Mesenchymal stem cell (in vitro differentiated cells and primary cell): ENCODE results near the gene PDE6C.

ENCODE experiments used
- DNase-seq: peaks from one replicate; pipeline ENCODE4 v3.0.0-alpha.2; 2013
- H2AFZ ChIP-seq: one replicate; pipeline ENCODE4 v1.6.1; 2013; ENCODE audit warnings: low read depth, mild to moderate bottlenecking, control low read depth, inconsistent platforms, low read length, moderate library complexity
- H2AK5ac ChIP-seq: 2 replicates; pipeline ENCODE4 v1.6.1; 2013; ENCODE audit warnings: low read length, moderate library complexity, mild to moderate bottlenecking, inconsistent platforms; ENCODE audit not compliant: severe bottlenecking
- H2BK120ac ChIP-seq: one replicate; pipeline ENCODE4 v1.6.1; 2013; ENCODE audit warnings: low read depth, mild to moderate bottlenecking, inconsistent platforms, low read length, moderate library complexity
- H2BK12ac ChIP-seq, 2 experiments: one replicate each; pipeline ENCODE4 v1.6.1; 2013; ENCODE audit warnings: inconsistent platforms in 2 of 2, low read length in 2 of 2, mild to moderate bottlenecking in 2 of 2, moderate library complexity in 2 of 2, control low read depth in 1 of 2
- H2BK15ac ChIP-seq: one replicate; pipeline ENCODE4 v1.6.1; 2013; ENCODE audit warnings: mild to moderate bottlenecking, low read depth, inconsistent platforms; ENCODE audit not compliant: poor library complexity, severe bottlenecking
- H2BK5ac ChIP-seq: 2 replicates; pipeline ENCODE4 v1.6.1; 2013; ENCODE audit warnings: low read depth, mild to moderate bottlenecking, low read length, control low read depth, inconsistent platforms; ENCODE audit not compliant: poor library complexity, severe bottlenecking
- H3K14ac ChIP-seq, 2 experiments: one replicate each; pipeline ENCODE4 v1.6.1; 2013; ENCODE audit warnings: inconsistent platforms in 2 of 2, low read length in 2 of 2, control low read depth in 1 of 2, mild to moderate bottlenecking in 1 of 2, moderate library complexity in 1 of 2
- H3K18ac ChIP-seq, 2 experiments: one replicate each; pipeline ENCODE4 v1.6.1; 2013; ENCODE audit warnings: inconsistent platforms in 2 of 2, low read length in 2 of 2, control low read depth in 1 of 2, low read depth in 1 of 2, mild to moderate bottlenecking in 1 of 2
- H3K23ac ChIP-seq, 2 experiments: one replicate each; pipeline ENCODE4 v1.6.1; 2013; ENCODE audit warnings: inconsistent platforms in 2 of 2, low read length in 2 of 2, mild to moderate bottlenecking in 2 of 2, moderate library complexity in 2 of 2, control low read depth in 1 of 2
- H3K27ac ChIP-seq: 2 replicates; pipeline ENCODE4 v1.5.1; 2013; ENCODE audit warnings: mild to moderate bottlenecking, moderate library complexity, low read length, control low read depth, inconsistent platforms; ENCODE audit not compliant: poor library complexity, severe bottlenecking
- H3K27me3 ChIP-seq, 2 experiments: 2 replicates each; pipeline versions ENCODE4 v1.6.1 to v1.7.0; 2013; ENCODE audit warnings: low read length in 2 of 2, mild to moderate bottlenecking in 2 of 2, moderate library complexity in 2 of 2, control low read depth in 1 of 2, inconsistent platforms in 1 of 2; ENCODE audit not compliant: control insufficient read depth in 1 of 2, insufficient read depth in 1 of 2
- H3K36me3 ChIP-seq, 2 experiments: 2 replicates each; pipeline versions ENCODE4 v1.6.1 to v1.7.0; 2013; ENCODE audit warnings: low read length in 2 of 2, control low read depth in 1 of 2, inconsistent platforms in 1 of 2, low read depth in 1 of 2, mild to moderate bottlenecking in 1 of 2; ENCODE audit not compliant: insufficient read depth in 2 of 2, control insufficient read depth in 1 of 2
- H3K4ac ChIP-seq, 2 experiments: one replicate each; pipeline ENCODE4 v1.6.1; 2013; ENCODE audit warnings: inconsistent platforms in 2 of 2, low read length in 2 of 2, mild to moderate bottlenecking in 2 of 2, moderate library complexity in 2 of 2, control low read depth in 1 of 2, low read depth in 1 of 2
- H3K4me1 ChIP-seq: 2 replicates; pipeline ENCODE4 v1.6.1; 2013; ENCODE audit warnings: low read depth, low read length, control low read depth; ENCODE audit not compliant: control insufficient read depth, insufficient read depth
- H3K4me2 ChIP-seq: 2 replicates; pipeline ENCODE4 v1.6.1; 2013; ENCODE audit warnings: low read length, mild to moderate bottlenecking, inconsistent platforms; ENCODE audit not compliant: poor library complexity, severe bottlenecking
- H3K4me3 ChIP-seq, 2 experiments: 2 replicates each; pipeline versions ENCODE4 v1.5.1 to v1.7.0; 2013; ENCODE audit warnings: low read length in 2 of 2, mild to moderate bottlenecking in 2 of 2, control low read depth in 1 of 2, low read depth in 1 of 2; ENCODE audit not compliant: insufficient read depth in 1 of 2
- H3K79me1 ChIP-seq: replicated peaks from 2 replicates; pipeline ENCODE4 v1.6.1; 2013; ENCODE audit warnings: mild to moderate bottlenecking, control low read depth, low read length, inconsistent platforms; ENCODE audit not compliant: poor library complexity, severe bottlenecking
- H3K9ac ChIP-seq: 2 replicates; pipeline ENCODE4 v1.7.0; 2013; ENCODE audit warnings: mild to moderate bottlenecking, low read length, moderate library complexity
- H3K9me3 ChIP-seq: 2 replicates; pipeline ENCODE4 v1.7.0; 2013; ENCODE audit warnings: mild to moderate bottlenecking, low read length; ENCODE audit not compliant: control insufficient read depth
- H4K8ac ChIP-seq: one replicate; pipeline ENCODE4 v1.6.1; 2013; ENCODE audit warnings: inconsistent platforms, mild to moderate bottlenecking, low read length, moderate library complexity
- H4K91ac ChIP-seq: one replicate; pipeline ENCODE4 v1.6.1; 2013; ENCODE audit warnings: mild to moderate bottlenecking, low read length, inconsistent platforms
- WGBS: methylation state at CpG from one replicate; pipeline ENCODE4 v1.1.7; 2013; ENCODE audit warnings: mixed read lengths; 5-methylcytosine and 5-hydroxymethylcytosine counted together

Gene PDE6C

GRCh38 chr10:93579985-93580711, 32.2 kb upstream of the PDE6C start:
- DNase-seq, result no peak
- H2BK15ac ChIP-seq, result no peak overlapping the region
- H2AK5ac ChIP-seq, result no peak overlapping the region
- H3K4ac ChIP-seq, result no peak overlapping the region
- no peak overlapping the region for H3K9ac ChIP-seq
- no peak overlapping the region for H4K8ac ChIP-seq
- peaks cover 20 to 45% of the 10 kb centered on the region in 2 experiments for H3K27me3 ChIP-seq
- no peak overlapping the region for H2BK5ac ChIP-seq
- no peak overlapping the region for H3K23ac ChIP-seq
- H2BK12ac ChIP-seq, result no peak overlapping the region
- peaks cover 10% of the 10 kb centered on the region for H3K9me3 ChIP-seq
- WGBS, result 61% methylated on average over 2 of the region's 3 CpGs
- H4K91ac ChIP-seq, result no peak overlapping the region
- H3K4me1 ChIP-seq, result peaks cover 5% of the 10 kb centered on the region
- H3K4me3 ChIP-seq, result no peak overlapping the region
- no peaks in the 10 kb centered on the region for H3K79me1 ChIP-seq
- no peak overlapping the region for H3K27ac ChIP-seq
- H3K36me3 ChIP-seq, result no peaks in the 10 kb centered on the region
- H2BK120ac ChIP-seq, result no peak overlapping the region
- H3K14ac ChIP-seq, result no peak overlapping the region
- no peak overlapping the region for H3K4me2 ChIP-seq
- no peak overlapping the region for H2AFZ ChIP-seq
- no peak overlapping the region for H3K18ac ChIP-seq

DNA sequence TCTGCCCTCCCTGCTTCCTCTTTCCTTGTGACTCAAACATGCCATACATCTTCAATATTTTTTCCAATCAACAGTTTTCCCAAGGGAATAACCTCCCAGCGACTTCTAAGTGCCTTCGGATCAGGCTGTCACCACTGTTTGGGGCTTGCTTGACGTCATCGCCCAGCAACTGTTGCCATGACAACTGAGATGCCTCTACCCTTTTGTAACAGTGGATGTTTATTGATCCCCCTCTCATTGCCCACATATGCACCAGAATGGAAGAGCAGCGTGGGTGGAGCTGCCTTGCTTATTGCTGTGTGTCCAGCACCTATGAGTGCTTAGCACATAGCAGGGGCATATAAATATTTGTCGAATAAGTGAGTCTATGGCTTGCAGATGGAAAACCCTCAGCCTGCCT, 31.5 kb upstream of the PDE6C start:
- Histone ChIP-seq H3K18ac (no peak overlapping the region), H3K27me3 (peaks cover 20 to 39% of the 10 kb centered on the region in 2 experiments), H3K4me3 (no peak overlapping the region), H3K4me2 (no peak overlapping the region), H4K91ac (no peak overlapping the region), H4K8ac (no peak overlapping the region), H2AFZ (no peak overlapping the region), H3K36me3 (no peaks in the 10 kb centered on the region), H2BK120ac (no peak overlapping the region), H2BK12ac (no peak overlapping the region), H2AK5ac (no peak overlapping the region), H3K14ac (no peak overlapping the region), H3K4ac (no peak overlapping the region), H3K9me3 (peaks cover 7% of the 10 kb centered on the region), H3K27ac (no peak overlapping the region), H2BK15ac (no peak overlapping the region), H3K9ac (no peak overlapping the region), H3K79me1 (no peaks in the 10 kb centered on the region), H3K4me1 (peaks cover 5% of the 10 kb centered on the region), H3K23ac (no peak overlapping the region), H2BK5ac (no peak overlapping the region)
- peak; percentile 67 for DNase-seq
- WGBS, result 60% methylated on average over 6 of the region's 6 CpGs

DNA sequence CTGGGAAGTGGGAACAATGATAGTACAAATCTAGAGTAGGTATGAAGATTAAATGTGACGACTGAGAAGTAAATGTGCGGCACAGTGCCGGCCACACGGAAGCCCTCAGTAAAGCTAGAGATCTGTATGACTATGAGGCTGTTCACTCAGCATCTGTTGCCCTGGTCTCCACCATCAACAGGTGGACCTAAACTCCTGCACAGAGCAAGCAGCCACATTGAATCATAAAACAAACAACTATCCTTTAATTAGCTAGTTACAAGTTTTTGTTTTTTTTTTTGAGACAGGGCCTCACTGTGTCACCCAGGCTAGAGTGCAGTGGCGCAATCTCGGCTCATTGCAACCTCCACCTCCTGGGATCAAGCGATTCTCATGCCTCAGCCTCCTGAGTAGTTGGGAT, 27.9 kb upstream of the PDE6C start:
- H3K9me3 ChIP-seq, result peaks cover 7% of the 10 kb centered on the region
- H3K4me3 ChIP-seq, result no peak overlapping the region
- DNase-seq, result no peak
- H2BK120ac ChIP-seq, result no peak overlapping the region
- H3K27ac ChIP-seq, result no peak overlapping the region
- H3K4ac ChIP-seq, result no peak overlapping the region
- H3K4me1 ChIP-seq, result no peaks in the 10 kb centered on the region
- no peak overlapping the region for H4K91ac ChIP-seq
- no peak overlapping the region for H2AFZ ChIP-seq
- no peak overlapping the region for H3K9ac ChIP-seq
- no peak overlapping the region for H3K14ac ChIP-seq
- H3K36me3 ChIP-seq, result no peaks in the 10 kb centered on the region
- no peak overlapping the region for H2BK12ac ChIP-seq
- no peak overlapping the region for H2BK15ac ChIP-seq
- H3K27me3 ChIP-seq, result peaks cover 19 to 30% of the 10 kb centered on the region in 2 experiments
- no peak overlapping the region for H2BK5ac ChIP-seq
- H3K18ac ChIP-seq, result no peak overlapping the region
- no peak overlapping the region for H3K4me2 ChIP-seq
- no peak overlapping the region for H2AK5ac ChIP-seq
- H3K79me1 ChIP-seq, result no peaks in the 10 kb centered on the region
- H4K8ac ChIP-seq, result no peak overlapping the region
- H3K23ac ChIP-seq, result no peak overlapping the region
- 95% methylated on average over 7 of the region's 7 CpGs for WGBS

GRCh38 chr10:93589648-93590562, 22.4 kb upstream of the PDE6C start:
- no peak overlapping the region for H3K4me2 ChIP-seq
- no peak overlapping the region for H2AFZ ChIP-seq
- H3K9me3 ChIP-seq, result no peaks in the 10 kb centered on the region
- no peak overlapping the region for H3K27ac ChIP-seq
- H4K8ac ChIP-seq, result no peak overlapping the region
- H3K4me3 ChIP-seq, result no peak overlapping the region
- no peak overlapping the region for H2BK120ac ChIP-seq
- no peak overlapping the region for H2BK5ac ChIP-seq
- H4K91ac ChIP-seq, result no peak overlapping the region
- H3K36me3 ChIP-seq, result no peaks in the 10 kb centered on the region
- 88% methylated on average over 15 of the region's 15 CpGs for WGBS
- H3K14ac ChIP-seq, result no peak overlapping the region
- H3K18ac ChIP-seq, result no peak overlapping the region
- H2AK5ac ChIP-seq, result no peak overlapping the region
- H3K23ac ChIP-seq, result no peak overlapping the region
- H3K4me1 ChIP-seq, result no peaks in the 10 kb centered on the region
- no peak overlapping the region for H2BK12ac ChIP-seq
- H3K27me3 ChIP-seq, result peaks cover 11 to 54% of the 10 kb centered on the region in 2 experiments
- H3K9ac ChIP-seq, result no peak overlapping the region
- H3K79me1 ChIP-seq, result no peaks in the 10 kb centered on the region
- no peak overlapping the region for H2BK15ac ChIP-seq
- no peak overlapping the region for H3K4ac ChIP-seq
- DNase-seq, result no peak
